ENCODE data around the gene EEPD1. TPM values are rescaled to one million over a fixed set of nuclear protein-coding genes. Genes with fewer than 3 reads are reported as not detected.
A peak's percentile ranks its signal among the peaks of the same experiment; 100 is the strongest.

The EEPD1 gene
- total and polyA plus RNA-seq, 8 donors: 7.1 to 60.5 (median 10.0) TPM

GRCh38 chr7:36135700-36136099 is 17.4 kb upstream of the EEPD1 start:
- DNase-seq (no peak), ATAC-seq (no peak), FAIRE-seq (no peak)
- no peaks in the 10 kb centered on the region for H3K9me3 ChIP-seq
- intact Hi-C loops (cut with DNase I): no loop called here
- no peak overlapping the region for H3K27ac ChIP-seq
- no peak overlapping the region for H3K4me3 ChIP-seq
- peaks cover 6 to 9% (median 7%) of the 10 kb centered on the region in 3 donors for H3K4me1 ChIP-seq
- H3K36me3 ChIP-seq: no peaks in the 10 kb centered on the region
- no peaks in the 10 kb centered on the region for H3K27me3 ChIP-seq
- TF ChIP-seq, protein P1, sequence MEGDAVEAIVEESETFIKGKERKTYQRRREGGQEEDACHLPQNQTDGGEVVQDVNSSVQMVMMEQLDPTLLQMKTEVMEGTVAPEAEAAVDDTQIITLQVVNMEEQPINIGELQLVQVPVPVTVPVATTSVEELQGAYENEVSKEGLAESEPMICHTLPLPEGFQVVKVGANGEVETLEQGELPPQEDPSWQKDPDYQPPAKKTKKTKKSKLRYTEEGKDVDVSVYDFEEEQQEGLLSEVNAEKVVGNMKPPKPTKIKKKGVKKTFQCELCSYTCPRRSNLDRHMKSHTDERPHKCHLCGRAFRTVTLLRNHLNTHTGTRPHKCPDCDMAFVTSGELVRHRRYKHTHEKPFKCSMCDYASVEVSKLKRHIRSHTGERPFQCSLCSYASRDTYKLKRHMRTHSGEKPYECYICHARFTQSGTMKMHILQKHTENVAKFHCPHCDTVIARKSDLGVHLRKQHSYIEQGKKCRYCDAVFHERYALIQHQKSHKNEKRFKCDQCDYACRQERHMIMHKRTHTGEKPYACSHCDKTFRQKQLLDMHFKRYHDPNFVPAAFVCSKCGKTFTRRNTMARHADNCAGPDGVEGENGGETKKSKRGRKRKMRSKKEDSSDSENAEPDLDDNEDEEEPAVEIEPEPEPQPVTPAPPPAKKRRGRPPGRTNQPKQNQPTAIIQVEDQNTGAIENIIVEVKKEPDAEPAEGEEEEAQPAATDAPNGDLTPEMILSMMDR (IDR thresholded peaks at IDR 0.05): no peak
- 96 to 97% methylated on average over 4 of the region's 4 CpGs for WGBS, 2 donors

DNA sequence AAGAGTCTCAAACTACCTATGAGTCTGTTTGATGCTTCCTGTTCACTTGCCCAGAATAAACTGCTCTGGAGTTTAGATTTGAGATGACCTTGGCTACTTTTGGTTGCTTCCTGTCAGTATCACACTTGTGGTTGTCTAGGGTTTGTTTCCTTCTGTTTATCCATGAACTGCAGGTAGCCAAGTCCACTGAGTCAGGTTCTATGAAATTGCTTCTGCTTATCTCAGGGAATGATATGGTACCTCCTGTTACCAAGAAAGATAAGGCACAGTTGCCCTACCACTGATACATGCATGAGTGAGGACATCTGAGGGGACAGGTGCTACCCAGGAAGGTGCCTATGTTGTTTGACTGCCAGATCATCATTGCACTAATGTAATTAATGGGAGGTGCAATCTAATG is 15.8 kb upstream of the EEPD1 start:
- DNase-seq (no peak), FAIRE-seq (no peak), ATAC-seq (peak; percentile 26 to 46 (median 38))
- no peaks in the 10 kb centered on the region for H3K36me3 ChIP-seq
- no peaks in the 10 kb centered on the region for H3K27me3 ChIP-seq
- no peaks in the 10 kb centered on the region for H3K9me3 ChIP-seq
- peak overlapping the region in 1 of 4 donors; percentile 38 for H3K27ac ChIP-seq
- TF ChIP-seq, protein P1 (IDR thresholded peaks at IDR 0.05): no peak
- intact Hi-C loops (cut with DNase I): no loop called here
- H3K4me1 ChIP-seq: peaks cover 6 to 18% (median 16%) of the 10 kb centered on the region in 3 donors
- H3K4me3 ChIP-seq: no peak overlapping the region

DNA sequence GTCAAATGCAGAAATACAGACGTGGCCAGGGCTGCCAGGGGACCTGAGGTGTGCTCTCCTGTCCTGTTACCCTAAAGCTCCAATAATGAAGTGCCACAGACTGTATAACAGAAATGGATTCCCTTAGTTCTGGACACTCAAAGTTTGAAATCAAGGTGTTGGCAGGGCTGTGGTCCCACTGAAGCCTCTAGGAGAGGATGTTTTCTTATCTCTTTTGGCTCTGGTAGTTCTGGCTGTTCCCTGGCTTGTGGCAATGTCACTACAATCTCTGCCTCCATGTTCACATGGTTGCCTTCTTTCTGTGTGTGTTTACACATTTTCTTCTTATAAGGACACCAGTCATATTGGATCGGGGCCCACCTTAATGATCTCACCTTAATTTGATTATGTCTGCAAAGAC is 15.3 kb upstream of the EEPD1 start:
- no peak for FAIRE-seq
- Histone ChIP-seq H3K9me3 (no peaks in the 10 kb centered on the region), H3K27ac (peak overlapping the region in 1 of 4 donors; percentile 38), H3K27me3 (no peaks in the 10 kb centered on the region), H3K36me3 (no peaks in the 10 kb centered on the region), H3K4me1 (peaks cover 6 to 18% (median 16%) of the 10 kb centered on the region in 3 donors), H3K4me3 (no peak overlapping the region)
- TF ChIP-seq, protein P1 (IDR thresholded peaks at IDR 0.05): no peak
- peak in 3 of 4 donors; percentile 8 to 22 (median 12) for ATAC-seq
- 48 to 68% methylated on average over 2 of the region's 2 CpGs for WGBS, 2 donors
- DNase-seq: no peak
- intact Hi-C loops (cut with DNase I): no loop called here

DNA sequence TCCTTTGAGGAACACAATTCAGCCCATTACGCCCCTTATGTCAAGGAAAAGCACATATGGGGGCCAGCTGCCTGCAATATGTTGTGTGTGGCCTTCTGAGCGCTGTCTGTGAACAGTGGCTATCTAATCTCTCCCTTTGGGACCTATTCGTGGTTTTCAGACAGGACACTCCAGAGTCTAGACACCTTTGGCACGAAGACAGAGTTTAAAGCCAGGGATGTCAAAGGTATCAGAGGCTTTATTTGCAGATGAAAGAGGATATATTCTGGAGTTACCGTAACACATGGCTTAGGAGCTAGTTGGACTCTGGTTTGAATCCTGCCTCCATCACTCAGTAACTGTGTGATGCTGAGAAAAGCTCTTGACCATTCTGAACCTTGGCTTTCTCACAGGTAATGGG is 14.8 kb upstream of the EEPD1 start:
- Histone ChIP-seq H3K9me3 (no peaks in the 10 kb centered on the region), H3K4me1 (peaks cover 6 to 18% (median 16%) of the 10 kb centered on the region in 3 donors), H3K27ac (peak overlapping the region in 1 of 4 donors; percentile 38), H3K27me3 (no peaks in the 10 kb centered on the region), H3K4me3 (no peak overlapping the region), H3K36me3 (no peaks in the 10 kb centered on the region)
- peak in 2 of 4 donors; percentile 16 to 41 for ATAC-seq
- FAIRE-seq: no peak
- 59 to 60% methylated on average over 5 of the region's 5 CpGs for WGBS, 2 donors
- TF ChIP-seq, protein P1 (IDR thresholded peaks at IDR 0.05): no peak
- DNase-seq: no peak
- intact Hi-C loops (cut with DNase I): no loop called here

GRCh38 chr7:36141351-36141750 is 11.7 kb upstream of the EEPD1 start:
- 21 to 25% methylated on average over 1 of the region's 1 CpG for WGBS, 2 donors
- Histone ChIP-seq H3K4me1 (peaks cover 6 to 18% (median 16%) of the 10 kb centered on the region in 3 donors), H3K9me3 (no peaks in the 10 kb centered on the region), H3K4me3 (no peak overlapping the region), H3K36me3 (no peaks in the 10 kb centered on the region), H3K27ac (peak overlapping the region in 2 of 4 donors; percentile 13 to 25), H3K27me3 (no peaks in the 10 kb centered on the region)
- intact Hi-C loops (cut with DNase I): no loop called here
- DNase-seq: peak in 3 of 6 donors; percentile 43 to 57 (median 46)
- FAIRE-seq: no peak
- TF ChIP-seq, protein P1 (IDR thresholded peaks at IDR 0.05): no peak
- ATAC-seq: peak; percentile 75 to 93 (median 88)
